ENCODE measurements around the gene TIPARP. TPM values are rescaled to one million over a fixed set of nuclear protein-coding genes. Genes with fewer than 3 reads are reported as not detected.

The TIPARP gene
- total RNA-seq, 1 experiment from 2014 or later: 46.1 TPM

- Histone ChIP-seq H3K27me3 (no peaks in the 10 kb centered on the region), H3K36me3 (no peaks in the 10 kb centered on the region), H3K9me3 (no peaks in the 10 kb centered on the region), H3K4me3 (no peak overlapping the region)
- no peak for DNase-seq
Measured at GRCh38 chr3:156664831-156665178, 9.6 kb upstream of the TIPARP start.

- no peak overlapping the region for H3K4me3 ChIP-seq
- no peak for DNase-seq
- H3K27me3 ChIP-seq: no peaks in the 10 kb centered on the region
- H3K9me3 ChIP-seq: no peaks in the 10 kb centered on the region
- H3K36me3 ChIP-seq: no peaks in the 10 kb centered on the region
Measured at GRCh38 chr3:156665291-156665690, 9.1 kb upstream of the TIPARP start.

- no peaks in the 10 kb centered on the region for H3K27me3 ChIP-seq
- H3K9me3 ChIP-seq: no peaks in the 10 kb centered on the region
- H3K4me3 ChIP-seq: no peak overlapping the region
- DNase-seq: no peak
- H3K36me3 ChIP-seq: no peaks in the 10 kb centered on the region
Measured at GRCh38 chr3:156666073-156666472, 8.3 kb upstream of the TIPARP start.

GRCh38 chr3:156668073-156668763, 6.2 kb upstream of the TIPARP start:
- H3K27me3 ChIP-seq: no peaks in the 10 kb centered on the region
- no peaks in the 10 kb centered on the region for H3K9me3 ChIP-seq
- no peak overlapping the region for H3K4me3 ChIP-seq
- H3K36me3 ChIP-seq: no peaks in the 10 kb centered on the region
- no peak for DNase-seq

GRCh38 chr3:156670077-156670476, 4.3 kb upstream of the TIPARP start:
- no peaks in the 10 kb centered on the region for H3K9me3 ChIP-seq
- no peaks in the 10 kb centered on the region for H3K27me3 ChIP-seq
- H3K36me3 ChIP-seq: no peaks in the 10 kb centered on the region
- H3K4me3 ChIP-seq: no peak overlapping the region
- DNase-seq: no peak

- DNase-seq: no peak
- Histone ChIP-seq H3K4me3 (no peak overlapping the region), H3K36me3 (no peaks in the 10 kb centered on the region), H3K27me3 (no peaks in the 10 kb centered on the region), H3K9me3 (no peaks in the 10 kb centered on the region)
Measured at GRCh38 chr3:156670652-156671051, 3.7 kb upstream of the TIPARP start.

- DNase-seq: no peak
Measured at GRCh38 chr3:156673732-156674045, 701 bp upstream of the TIPARP start.

GRCh38 chr3:156674911-156675829, 780 bp downstream of the TIPARP start:
- Histone ChIP-seq H3K36me3 (peaks cover 30% of the 10 kb centered on the region), H3K27me3 (no peaks in the 10 kb centered on the region), H3K9me3 (no peaks in the 10 kb centered on the region), H3K4me3 (peak overlapping the region; percentile 85)
- peak; percentile 75 for DNase-seq

More at GRCh38 chr3:156673732-156674045, 701 bp upstream of the TIPARP start:
- H3K4me3 ChIP-seq: peak overlapping the region; percentile 85
- no peaks in the 10 kb centered on the region for H3K27me3 ChIP-seq
- H3K36me3 ChIP-seq: peaks cover 16% of the 10 kb centered on the region
- no peaks in the 10 kb centered on the region for H3K9me3 ChIP-seq

GRCh38 chr3:156675830-156676767, 1.7 kb downstream of the TIPARP start:
- DNase-seq: peak; percentile 72
- H3K36me3 ChIP-seq: peaks cover 40% of the 10 kb centered on the region
- no peaks in the 10 kb centered on the region for H3K27me3 ChIP-seq
- H3K4me3 ChIP-seq: peak overlapping the region; percentile 85
- no peaks in the 10 kb centered on the region for H3K9me3 ChIP-seq

- peak overlapping the region; percentile 85 for H3K4me3 ChIP-seq
- H3K9me3 ChIP-seq: no peaks in the 10 kb centered on the region
- no peaks in the 10 kb centered on the region for H3K27me3 ChIP-seq
- no peak for DNase-seq
- peaks cover 48% of the 10 kb centered on the region for H3K36me3 ChIP-seq
Measured at GRCh38 chr3:156676768-156677479, 2.5 kb downstream of the TIPARP start.

- peak overlapping the region; percentile 85 for H3K4me3 ChIP-seq
- H3K27me3 ChIP-seq: no peaks in the 10 kb centered on the region
- peaks cover 54% of the 10 kb centered on the region for H3K36me3 ChIP-seq
- no peaks in the 10 kb centered on the region for H3K9me3 ChIP-seq
- no peak for DNase-seq
Measured at GRCh38 chr3:156677536-156677935, 3.1 kb downstream of the TIPARP start.

- Histone ChIP-seq H3K27me3 (no peaks in the 10 kb centered on the region), H3K9me3 (no peaks in the 10 kb centered on the region), H3K36me3 (peaks cover 61% of the 10 kb centered on the region), H3K4me3 (no peak overlapping the region; the same call in 1 of the 2 replicates)
- no peak for DNase-seq
Measured at GRCh38 chr3:156678197-156678596, 3.8 kb downstream of the TIPARP start.

GRCh38 chr3:156680243-156680914, 6.0 kb downstream of the TIPARP start:
- H3K9me3 ChIP-seq: no peaks in the 10 kb centered on the region
- peaks cover 74% of the 10 kb centered on the region for H3K36me3 ChIP-seq
- H3K4me3 ChIP-seq: no peak overlapping the region
- H3K27me3 ChIP-seq: no peaks in the 10 kb centered on the region
- no peak for DNase-seq

- Histone ChIP-seq H3K4me3 (no peak overlapping the region), H3K36me3 (peaks cover 74% of the 10 kb centered on the region), H3K9me3 (no peaks in the 10 kb centered on the region), H3K27me3 (no peaks in the 10 kb centered on the region)
- peak; percentile 47 for DNase-seq
Measured at GRCh38 chr3:156681002-156681401, 6.6 kb downstream of the TIPARP start.

- Histone ChIP-seq H3K27me3 (no peaks in the 10 kb centered on the region), H3K9me3 (no peaks in the 10 kb centered on the region), H3K36me3 (peaks cover 74% of the 10 kb centered on the region), H3K4me3 (no peak overlapping the region)
- no peak for DNase-seq
Measured at GRCh38 chr3:156682501-156682900, 8.1 kb downstream of the TIPARP start.

- H3K4me3 ChIP-seq: no peak overlapping the region
- no peak for DNase-seq
- H3K27me3 ChIP-seq: no peaks in the 10 kb centered on the region
- peaks cover 74% of the 10 kb centered on the region for H3K36me3 ChIP-seq
- H3K9me3 ChIP-seq: no peaks in the 10 kb centered on the region
Measured at GRCh38 chr3:156682963-156683362, 8.6 kb downstream of the TIPARP start.

All from MG63 (cell line).